Gastroesophageal sphincter (tissue), 3 donors: ENCODE measurements around the gene CNOT2.

ENCODE experiments used
- EP300 ChIP-seq: sonication (generic); formaldehyde crosslinking; IDR thresholded peaks from one replicate; pipeline ENCODE4 v1.6.1; 2017; ENCODE audit warnings: antibody characterized with exemption, mild to moderate bottlenecking
- POLR2A ChIP-seq, 2 donors: fragments of 450-650 bp; IDR thresholded peaks; one replicate each; pipeline ENCODE4 v1.6.1; 2017; ENCODE audit warnings: antibody characterized with exemption in 2 of 2, mild to moderate bottlenecking in 2 of 2, moderate library complexity in 1 of 2
- POLR2AphosphoS5 ChIP-seq: sonication (generic); formaldehyde crosslinking; IDR thresholded peaks from one replicate; pipeline ENCODE4 v1.6.1; 2017; ENCODE audit warnings: antibody characterized with exemption
- TF ChIP-seq, protein P1 (sequence below), 4 experiments: fragments of 200-600 bp in 2 of 4; fragments of 450-650 bp in 2 of 4; sonication (generic) in 1 of 4; IDR thresholded peaks; one replicate each; pipeline ENCODE4 v1.5.1; 2017 to 2019; ENCODE audit warnings: antibody characterized with exemption in 4 of 4, mild to moderate bottlenecking in 2 of 4, moderate library complexity in 2 of 4

DNA sequence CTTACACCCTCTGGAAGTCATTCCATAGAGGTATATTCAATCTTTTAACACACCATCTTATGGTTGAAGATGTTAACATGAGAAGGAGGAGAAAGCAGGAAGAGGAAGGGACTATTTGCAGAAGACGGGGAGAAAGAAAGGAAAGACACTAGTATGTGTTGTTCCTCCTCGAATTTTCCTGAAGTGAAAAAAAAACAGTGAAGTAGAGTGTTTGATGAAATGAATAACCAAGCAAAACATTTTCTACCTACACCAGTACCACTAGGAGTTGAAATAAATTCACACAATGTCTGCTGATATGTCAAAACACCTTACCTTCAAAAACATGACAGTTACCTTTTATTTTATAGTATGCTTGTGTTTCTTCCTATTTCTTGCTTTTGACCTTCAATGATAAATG is 1.4 kb upstream of the CNOT2 start:
- no peak for TF ChIP-seq EP300
- TF ChIP-seq, protein P1, sequence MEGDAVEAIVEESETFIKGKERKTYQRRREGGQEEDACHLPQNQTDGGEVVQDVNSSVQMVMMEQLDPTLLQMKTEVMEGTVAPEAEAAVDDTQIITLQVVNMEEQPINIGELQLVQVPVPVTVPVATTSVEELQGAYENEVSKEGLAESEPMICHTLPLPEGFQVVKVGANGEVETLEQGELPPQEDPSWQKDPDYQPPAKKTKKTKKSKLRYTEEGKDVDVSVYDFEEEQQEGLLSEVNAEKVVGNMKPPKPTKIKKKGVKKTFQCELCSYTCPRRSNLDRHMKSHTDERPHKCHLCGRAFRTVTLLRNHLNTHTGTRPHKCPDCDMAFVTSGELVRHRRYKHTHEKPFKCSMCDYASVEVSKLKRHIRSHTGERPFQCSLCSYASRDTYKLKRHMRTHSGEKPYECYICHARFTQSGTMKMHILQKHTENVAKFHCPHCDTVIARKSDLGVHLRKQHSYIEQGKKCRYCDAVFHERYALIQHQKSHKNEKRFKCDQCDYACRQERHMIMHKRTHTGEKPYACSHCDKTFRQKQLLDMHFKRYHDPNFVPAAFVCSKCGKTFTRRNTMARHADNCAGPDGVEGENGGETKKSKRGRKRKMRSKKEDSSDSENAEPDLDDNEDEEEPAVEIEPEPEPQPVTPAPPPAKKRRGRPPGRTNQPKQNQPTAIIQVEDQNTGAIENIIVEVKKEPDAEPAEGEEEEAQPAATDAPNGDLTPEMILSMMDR (IDR thresholded peaks at IDR 0.05), result no peak
- no peak for TF ChIP-seq POLR2AphosphoS5
- TF ChIP-seq POLR2A (IDR thresholded peaks at IDR 0.05), result no peak
